Natural killer cell (primary cell): Measurements from ENCODE around the gene DLGAP4. TPM values are rescaled to one million over a fixed set of nuclear protein-coding genes. Genes with fewer than 3 reads are reported as not detected.
A peak's percentile ranks its signal among the peaks of the same experiment; 100 is the strongest.
"Not testable (repeated sequence)": the region's sequence is repeated elsewhere in the genome, so short reads cannot be mapped to it uniquely, and the experiment has no call there.

Experiments
- ATAC-seq, 3 donors: fragments of 150-1000 bp in 2 of 3; fragments of 200-7000 bp in 1 of 3; cut with Tn5 transposase; 1 replicate in 1 of 3; 2 replicates in 2 of 3; pipeline ENCODE4 v1.10.0; 2021; ENCODE audit warnings: mild to moderate bottlenecking in 2 of 3, moderate library complexity in 2 of 3
- DNase-seq, 2 donors: peaks; one replicate each; pipeline versions ENCODE4 v3.0.0 to v3.0.0-alpha.2; 2013 to 2021; ENCODE audit warnings: mixed read lengths in 1 of 2
- H3K27ac ChIP-seq: one replicate; pipeline ENCODE4 v1.5.1; 2013; ENCODE audit warnings: mild to moderate bottlenecking, low read length
- H3K27me3 ChIP-seq: one replicate; pipeline ENCODE4 v1.6.1; 2013; ENCODE audit warnings: low read length; ENCODE audit not compliant: control insufficient read depth, insufficient read depth
- H3K36me3 ChIP-seq: one replicate; pipeline ENCODE4 v1.6.1; 2013; ENCODE audit warnings: low read length; ENCODE audit not compliant: control insufficient read depth, insufficient read depth
- H3K4me1 ChIP-seq: one replicate; pipeline ENCODE4 v1.6.1; 2013; ENCODE audit warnings: low read length; ENCODE audit not compliant: control insufficient read depth, insufficient read depth
- H3K4me3 ChIP-seq: one replicate; pipeline ENCODE4 v1.5.1; 2013; ENCODE audit warnings: low read length
- H3K9me3 ChIP-seq: one replicate; pipeline ENCODE4 v1.6.1; 2013; ENCODE audit warnings: low read length; ENCODE audit not compliant: control insufficient read depth, insufficient read depth
- H3K27ac Mint-ChIP-seq, 2 donors: one replicate each; pipeline ENCODE4 v1.8.0; 2022; ENCODE audit warnings: mild to moderate bottlenecking in 2 of 2, mixed read lengths in 2 of 2, moderate library complexity in 1 of 2
- H3K27me3 Mint-ChIP-seq, 2 donors: one replicate each; pipeline ENCODE4 v1.8.0; 2022; ENCODE audit warnings: low read depth in 2 of 2, mixed read lengths in 2 of 2
- H3K36me3 Mint-ChIP-seq: one replicate; pipeline ENCODE4 v1.8.0; 2022; ENCODE audit warnings: mixed read lengths
- H3K4me1 Mint-ChIP-seq, 2 donors: one replicate each; pipeline ENCODE4 v1.8.0; 2022; ENCODE audit warnings: mixed read lengths in 2 of 2
- H3K4me3 Mint-ChIP-seq: one replicate; pipeline ENCODE4 v1.8.0; 2022; ENCODE audit warnings: mild to moderate bottlenecking, moderate library complexity, mixed read lengths
- H3K9me3 Mint-ChIP-seq, 2 donors: one replicate each; pipeline ENCODE4 v1.8.0; 2022; ENCODE audit warnings: mixed read lengths in 2 of 2
- WGBS: methylation state at CpG from one replicate; pipeline ENCODE4 v1.1.7; 2013; ENCODE audit warnings: missing lambda C conversion rate; ENCODE audit not compliant: insufficient coverage; 5-methylcytosine and 5-hydroxymethylcytosine counted together
- intact Hi-C: fragments of 100-400 bp; cut with micrococcal nuclease; formaldehyde crosslinking; loops from one replicate; pipeline ENCODE4 v1.14.2; 2022
- total RNA-seq, 4 donors: library from RNA; stranded (reverse); fragments of 120-200 nt in 1 of 4; gene quantifications; one replicate each; pipeline versions ENCODE4 v1.2.3 to v1.2.4, GENCODE V29; 2013 to 2022
- TF ChIP-seq, protein P1 (sequence below): fragments of 200-600 bp; IDR thresholded peaks from one replicate; pipeline ENCODE4 v1.8.0; 2022; ENCODE audit warnings: antibody characterized with exemption

The DLGAP4 gene
- total RNA-seq, 3 donors from 2014 or later (not counting 1 experiment from before 2014, with no cell fraction given) = 47.9 to 51.6 (median 51.2) TPM

DNA sequence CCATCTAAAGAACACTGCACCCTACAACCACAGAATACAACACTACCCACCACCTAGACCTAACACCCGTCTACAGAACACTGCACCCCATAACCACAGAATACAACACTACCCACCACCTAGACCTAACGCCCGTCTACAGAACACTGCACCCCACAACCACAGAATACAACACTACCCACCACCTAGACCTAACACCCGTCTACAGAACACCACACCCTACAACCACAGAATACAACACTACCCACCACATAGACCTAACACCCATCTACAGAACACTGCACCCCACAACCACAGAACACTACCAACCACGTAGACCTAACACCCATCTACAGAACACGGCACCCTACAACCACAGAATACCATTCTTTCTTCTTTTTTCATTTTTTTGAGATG, 258.6 kb downstream of the DLGAP4 start:
- DNase-seq = peak; percentile 58 to 76
- peak overlapping the region; percentile 86 to 90 for H3K27ac Mint-ChIP-seq
- H3K4me1 ChIP-seq = peaks cover 16% of the 10 kb centered on the region
- peak overlapping the region; percentile 71 for H3K27ac ChIP-seq
- WGBS = 23% methylated on average over 6 of the region's 6 CpGs
- H3K27me3 ChIP-seq, H3K9me3 Mint-ChIP-seq, H3K4me3 ChIP-seq, H3K27me3 Mint-ChIP-seq, H3K36me3 ChIP-seq, H3K36me3 Mint-ChIP-seq: not testable (repeated sequence)
- intact Hi-C loops = loop anchor here (1.0 to 10.0 kb wide), 3 partner anchors 41 to 370 kb away; partner anchors contain the start of gene RAB5IF
- H3K4me3 Mint-ChIP-seq = peak overlapping the region; percentile 61
- peak; percentile 61 to 81 (median 77) for ATAC-seq
- peaks cover 26% of the 10 kb centered on the region for H3K9me3 ChIP-seq
- H3K4me1 Mint-ChIP-seq = peaks cover 19 to 20% of the 10 kb centered on the region in 2 donors

DNA sequence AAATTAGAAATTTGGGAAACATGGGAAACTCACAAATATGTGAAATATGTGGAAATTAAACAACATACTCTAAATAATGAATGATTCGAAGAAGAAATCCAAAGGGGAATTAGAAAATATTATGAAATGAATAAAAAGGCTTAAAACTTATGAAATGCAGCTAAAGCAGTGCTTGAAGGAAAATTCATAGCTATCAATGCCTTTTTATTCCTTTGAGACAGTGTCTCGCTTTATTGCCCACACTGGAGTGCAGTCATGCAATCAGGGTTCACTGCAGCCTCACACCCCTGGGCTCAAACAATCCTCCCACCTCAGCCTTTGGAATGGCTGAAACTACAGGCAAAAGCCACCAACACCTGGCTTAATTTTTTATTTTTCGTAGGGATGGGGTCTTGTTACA, 259.4 kb downstream of the DLGAP4 start:
- H3K4me3 Mint-ChIP-seq = no peak overlapping the region
- TF ChIP-seq, protein P1, sequence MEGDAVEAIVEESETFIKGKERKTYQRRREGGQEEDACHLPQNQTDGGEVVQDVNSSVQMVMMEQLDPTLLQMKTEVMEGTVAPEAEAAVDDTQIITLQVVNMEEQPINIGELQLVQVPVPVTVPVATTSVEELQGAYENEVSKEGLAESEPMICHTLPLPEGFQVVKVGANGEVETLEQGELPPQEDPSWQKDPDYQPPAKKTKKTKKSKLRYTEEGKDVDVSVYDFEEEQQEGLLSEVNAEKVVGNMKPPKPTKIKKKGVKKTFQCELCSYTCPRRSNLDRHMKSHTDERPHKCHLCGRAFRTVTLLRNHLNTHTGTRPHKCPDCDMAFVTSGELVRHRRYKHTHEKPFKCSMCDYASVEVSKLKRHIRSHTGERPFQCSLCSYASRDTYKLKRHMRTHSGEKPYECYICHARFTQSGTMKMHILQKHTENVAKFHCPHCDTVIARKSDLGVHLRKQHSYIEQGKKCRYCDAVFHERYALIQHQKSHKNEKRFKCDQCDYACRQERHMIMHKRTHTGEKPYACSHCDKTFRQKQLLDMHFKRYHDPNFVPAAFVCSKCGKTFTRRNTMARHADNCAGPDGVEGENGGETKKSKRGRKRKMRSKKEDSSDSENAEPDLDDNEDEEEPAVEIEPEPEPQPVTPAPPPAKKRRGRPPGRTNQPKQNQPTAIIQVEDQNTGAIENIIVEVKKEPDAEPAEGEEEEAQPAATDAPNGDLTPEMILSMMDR = no peak
- ATAC-seq (no peak), DNase-seq (no peak)
- H3K9me3 ChIP-seq = peaks cover 26% of the 10 kb centered on the region
- no peaks in the 10 kb centered on the region for H3K27me3 ChIP-seq
- intact Hi-C loops = loop anchor here (10.0 kb wide), 1 partner anchor 369 kb away; no protein-coding TSS in a partner anchor
- peaks cover 16% of the 10 kb centered on the region for H3K4me1 ChIP-seq
- peaks cover 3 to 8% of the 10 kb centered on the region in 2 donors for H3K9me3 Mint-ChIP-seq
- no peaks in the 10 kb centered on the region for H3K27me3 Mint-ChIP-seq
- no peaks in the 10 kb centered on the region for H3K36me3 Mint-ChIP-seq
- H3K27ac ChIP-seq = peak overlapping the region; percentile 71
- H3K36me3 ChIP-seq = no peaks in the 10 kb centered on the region
- WGBS = 100% methylated on average over 2 of the region's 3 CpGs
- H3K4me3 ChIP-seq = no peak overlapping the region
- H3K4me1 Mint-ChIP-seq = peaks cover 19 to 20% of the 10 kb centered on the region in 2 donors
- H3K27ac Mint-ChIP-seq = peak overlapping the region; percentile 86 to 90

DNA sequence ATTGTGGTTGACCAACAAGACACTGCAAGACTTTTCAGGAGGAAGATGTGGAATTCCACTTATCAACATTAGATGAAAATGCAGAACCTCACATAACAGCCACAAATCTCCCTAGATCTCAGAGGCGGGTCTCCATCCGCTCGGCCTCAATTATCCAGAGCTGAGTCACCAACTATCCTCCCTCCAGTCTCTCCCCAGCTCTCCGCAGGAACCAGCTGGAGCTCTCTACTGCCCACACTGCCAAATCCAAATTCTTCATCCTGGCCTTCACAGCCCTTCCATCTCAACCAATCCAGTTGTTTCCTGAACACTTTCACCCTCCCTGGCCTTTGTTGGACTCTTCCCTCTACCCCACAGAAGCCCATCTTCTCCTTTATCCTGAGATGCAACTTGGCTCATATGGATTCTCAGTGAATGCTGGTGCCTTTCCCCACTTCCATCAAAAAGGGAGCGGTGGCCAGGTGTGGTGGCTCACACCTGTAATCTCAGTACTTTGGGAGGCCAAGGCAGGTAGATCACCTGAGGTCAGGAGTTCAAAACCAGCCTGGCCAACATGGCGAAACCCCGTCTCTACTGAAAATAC, 263.8 kb downstream of the DLGAP4 start:
- Mint-ChIP-seq H3K4me3 (no peak overlapping the region), H3K27ac (peak overlapping the region in 1 of 2 donors; percentile 19), H3K36me3 (no peaks in the 10 kb centered on the region), H3K9me3 (no peaks in the 10 kb centered on the region), H3K4me1 (peaks cover 19 to 22% of the 10 kb centered on the region in 2 donors), H3K27me3 (no peaks in the 10 kb centered on the region)
- no peak for DNase-seq
- intact Hi-C loops = loop anchor here (5.0 to 10.0 kb wide), 2 partner anchors 77 to 365 kb away; partner anchors contain the start of gene SLA2
- ATAC-seq = no peak
- Histone ChIP-seq H3K9me3 (peaks cover 12% of the 10 kb centered on the region), H3K4me3 (no peak overlapping the region), H3K27me3 (no peaks in the 10 kb centered on the region), H3K27ac (no peak overlapping the region), H3K36me3 (no peaks in the 10 kb centered on the region), H3K4me1 (peaks cover 19% of the 10 kb centered on the region)
- 94% methylated on average over 7 of the region's 7 CpGs for WGBS
- TF ChIP-seq, protein P1 = no peak

DNA sequence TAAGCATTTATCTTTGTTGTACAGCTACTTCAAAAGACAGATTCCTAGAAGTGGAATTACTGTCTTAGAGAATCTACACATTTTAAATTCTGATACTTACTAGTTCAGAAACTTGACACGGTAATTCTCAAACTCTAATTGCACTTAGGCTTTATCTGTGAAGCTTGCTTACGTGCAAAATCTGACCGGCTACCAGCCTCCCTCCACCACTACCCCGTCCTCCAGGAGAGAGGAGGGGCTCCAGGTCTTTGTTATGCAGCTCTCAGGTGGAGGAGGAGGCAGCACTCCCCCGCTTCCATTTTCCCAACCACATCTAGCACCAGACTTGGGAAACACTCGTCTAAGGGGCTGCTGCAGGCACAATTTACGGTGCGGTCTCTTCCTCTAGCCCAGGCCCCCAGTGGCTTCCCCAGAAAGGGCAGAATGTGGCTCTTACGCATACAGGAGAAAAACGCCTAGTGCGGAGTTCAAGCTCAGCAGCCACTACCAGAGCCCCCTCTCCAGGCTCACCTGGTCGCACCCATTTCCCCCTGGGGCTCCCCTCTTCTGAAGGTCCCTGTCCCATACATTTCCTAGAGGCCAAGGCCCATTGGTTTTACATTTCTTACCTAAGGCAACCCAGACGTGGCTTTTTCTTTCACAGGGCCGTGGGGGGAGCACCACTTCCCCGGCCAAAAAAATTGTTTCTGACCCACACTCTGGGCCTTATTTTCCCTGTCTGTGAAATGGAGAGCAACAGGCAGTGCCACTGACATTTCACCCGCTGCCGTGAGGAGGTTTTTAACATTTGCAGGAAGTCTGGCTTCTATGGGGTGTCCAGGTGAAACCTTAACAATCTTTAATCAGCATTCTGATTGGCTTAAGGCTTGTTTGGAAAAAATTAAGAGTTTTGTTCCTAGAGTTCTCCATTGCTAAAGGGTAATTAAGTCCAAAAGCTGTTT, 265.7 kb downstream of the DLGAP4 start:
- ATAC-seq (no peak), DNase-seq (peak in 1 of 2 donors; percentile 39)
- Histone ChIP-seq H3K27me3 (no peaks in the 10 kb centered on the region), H3K4me3 (no peak overlapping the region), H3K4me1 (peaks cover 23% of the 10 kb centered on the region), H3K27ac (peak overlapping the region; percentile 98), H3K9me3 (no peaks in the 10 kb centered on the region), H3K36me3 (no peaks in the 10 kb centered on the region)
- no peaks in the 10 kb centered on the region for H3K27me3 Mint-ChIP-seq
- peaks cover 28 to 31% of the 10 kb centered on the region in 2 donors for H3K4me1 Mint-ChIP-seq
- H3K27ac Mint-ChIP-seq = peak overlapping the region; percentile 90 to 93
- 55% methylated on average over 17 of the region's 17 CpGs for WGBS
- intact Hi-C loops = loop anchor here (1.0 to 5.0 kb wide), 2 partner anchors 33 to 75 kb away; partner anchors contain the start of genes RAB5IF and SLA2
- TF ChIP-seq, protein P1 = no peak
- H3K9me3 Mint-ChIP-seq = no peaks in the 10 kb centered on the region
- H3K36me3 Mint-ChIP-seq = no peaks in the 10 kb centered on the region
- peak overlapping the region; percentile 86 for H3K4me3 Mint-ChIP-seq
